Right forelimb (tissue), 1 donor: ENCODE data around the gene MAD1L1.

Experiments
- DNase-seq: peaks from one replicate; pipeline ENCODE4 v3.0.0-alpha.2; 2018

The MAD1L1 gene

DNA sequence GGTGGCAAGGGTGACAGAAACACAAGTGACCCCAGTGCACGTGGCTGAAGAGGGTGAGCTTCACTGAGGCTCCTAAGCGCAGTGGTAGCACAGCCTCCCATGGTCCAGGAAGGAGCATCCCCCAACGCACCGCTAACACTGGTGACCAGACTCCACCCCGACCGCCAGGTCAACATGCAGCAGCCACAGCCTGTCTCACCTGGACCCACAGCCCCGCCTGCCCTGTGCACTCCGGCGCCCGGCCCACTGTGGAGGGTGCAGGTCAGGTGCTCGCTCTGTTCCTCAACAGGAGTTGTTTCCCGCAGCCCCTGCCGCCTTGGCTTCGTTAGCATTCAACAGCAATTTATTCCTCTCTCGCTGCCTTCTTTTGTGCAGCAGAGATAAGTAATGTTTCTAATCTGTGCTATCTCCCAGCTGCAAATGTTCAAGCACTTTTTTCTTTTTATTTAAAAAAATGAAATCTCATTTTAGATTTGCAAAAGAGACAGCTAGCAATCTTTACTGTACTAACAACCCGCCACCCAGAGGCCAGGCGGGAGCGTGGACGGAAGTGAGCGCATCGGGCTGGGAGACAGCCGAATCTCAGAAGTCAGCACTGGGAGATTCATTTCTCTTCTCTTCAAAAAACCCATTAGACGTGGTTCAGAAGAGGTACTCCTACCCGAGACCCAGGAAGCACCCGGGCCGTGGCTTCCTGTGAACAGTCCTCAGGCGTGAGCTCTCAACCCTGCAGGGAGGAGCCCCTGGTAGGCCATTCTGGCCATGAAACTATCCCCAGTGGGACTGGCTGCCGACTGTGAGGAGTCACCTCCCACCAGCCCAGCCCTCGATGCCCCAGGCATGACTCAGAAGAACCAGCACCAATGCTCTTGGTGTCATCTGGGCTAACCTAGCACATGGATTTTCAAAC lies 133.4 kb downstream of the MAD1L1 start:
- no peak for DNase-seq

GRCh38 chr7:2098496-2098895 lies 134.2 kb downstream of the MAD1L1 start:
- no peak for DNase-seq

DNA sequence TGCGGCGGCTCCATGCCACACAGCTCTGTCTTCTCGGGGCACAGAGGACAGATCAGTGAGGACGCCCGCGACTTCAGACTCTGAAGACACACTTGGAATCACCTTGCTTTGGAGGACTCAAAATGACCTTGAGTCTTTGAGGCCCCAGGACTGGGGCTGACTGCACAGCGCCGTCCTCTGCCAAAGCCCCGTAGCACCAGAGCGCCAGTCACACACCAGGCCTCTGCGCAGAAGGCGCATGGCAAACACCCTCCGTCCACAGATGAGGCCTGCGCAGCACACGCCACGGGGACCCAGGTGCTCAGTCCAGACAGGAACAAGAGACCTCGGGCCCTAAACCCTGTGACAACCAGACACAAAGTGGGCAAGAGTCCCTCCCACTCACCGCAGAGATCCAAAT lies 134.7 kb downstream of the MAD1L1 start:
- DNase-seq, result no peak

- no peak for DNase-seq
Observed at GRCh38 chr7:2097492-2097891, 135.3 kb downstream of the MAD1L1 start.

- no peak for DNase-seq
Observed at GRCh38 chr7:2096692-2097387, 135.9 kb downstream of the MAD1L1 start.

- no peak for DNase-seq
Observed at GRCh38 chr7:2095436-2095835, 137.3 kb downstream of the MAD1L1 start.

GRCh38 chr7:2094454-2095045 lies 138.2 kb downstream of the MAD1L1 start:
- DNase-seq, result no peak

DNA sequence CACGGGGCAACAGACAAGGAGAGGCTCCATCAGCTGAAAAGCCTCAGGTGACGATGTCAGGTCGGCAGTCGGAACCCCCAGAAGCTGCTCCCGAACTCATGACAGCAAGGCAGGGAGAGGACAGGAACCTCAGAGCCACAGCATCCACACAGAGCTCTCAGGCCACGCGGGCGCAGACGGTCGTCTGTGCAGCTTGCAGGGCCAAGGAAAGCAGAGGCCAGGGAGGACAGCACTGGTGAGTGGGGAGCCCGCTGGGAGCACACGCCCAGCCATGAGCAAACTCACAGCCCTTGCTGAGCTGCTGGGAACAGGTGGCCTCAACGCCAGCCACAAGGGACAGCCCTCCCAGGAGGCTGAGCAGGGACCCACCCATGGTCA lies 138.9 kb downstream of the MAD1L1 start:
- no peak for DNase-seq

GRCh38 chr7:2093215-2093842 lies 139.4 kb downstream of the MAD1L1 start:
- DNase-seq, result no peak

- no peak for DNase-seq
Observed at GRCh38 chr7:2092279-2092678, 140.5 kb downstream of the MAD1L1 start.

DNA sequence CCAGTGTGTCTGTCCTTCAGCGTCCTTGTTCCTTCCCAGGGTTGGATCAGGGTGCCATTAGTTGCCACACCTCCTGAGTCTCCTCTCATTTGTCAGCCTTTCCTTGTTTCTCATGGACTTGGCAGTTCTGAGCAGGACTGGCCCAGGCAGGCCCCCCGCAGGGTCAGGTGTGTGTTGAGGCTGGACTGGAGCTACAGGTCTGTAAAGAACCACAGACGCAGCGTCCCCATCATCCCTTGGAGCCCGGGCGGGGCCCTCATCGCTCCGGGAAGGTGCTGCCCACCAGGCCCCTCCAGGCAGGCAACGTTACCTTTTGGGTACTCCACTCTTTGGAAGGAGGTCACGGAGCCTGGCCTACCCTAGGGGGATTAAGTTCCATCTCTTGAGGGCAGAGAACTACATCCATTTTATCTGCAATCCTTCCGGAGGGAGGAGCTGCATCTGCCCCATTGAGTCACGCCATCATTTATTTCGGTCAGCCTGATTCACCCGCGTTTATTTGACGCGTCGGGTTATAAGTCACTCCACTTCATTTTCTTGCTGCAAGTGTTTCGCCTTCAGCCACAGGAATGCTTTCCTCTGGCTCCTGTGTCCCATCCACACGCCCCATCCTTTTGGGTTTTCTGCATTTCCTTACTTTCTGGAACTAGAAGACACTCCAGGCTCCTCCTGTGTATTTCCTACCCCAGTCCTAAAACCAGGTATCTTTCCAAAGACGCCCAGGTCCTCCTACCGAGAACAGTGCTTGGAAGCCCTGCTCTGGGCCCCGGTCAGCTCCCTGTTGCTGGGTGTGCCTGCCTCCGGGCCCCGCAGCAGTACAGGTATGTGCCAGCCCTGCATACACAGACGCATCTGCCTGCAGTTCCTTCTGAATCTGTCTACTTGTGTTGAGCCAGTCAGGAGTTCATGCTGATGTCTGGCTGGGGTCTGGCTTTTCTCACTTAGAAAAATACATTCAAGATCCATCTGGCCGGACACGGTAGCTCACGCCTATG lies 141.9 kb downstream of the MAD1L1 start:
- DNase-seq, result no peak

DNA sequence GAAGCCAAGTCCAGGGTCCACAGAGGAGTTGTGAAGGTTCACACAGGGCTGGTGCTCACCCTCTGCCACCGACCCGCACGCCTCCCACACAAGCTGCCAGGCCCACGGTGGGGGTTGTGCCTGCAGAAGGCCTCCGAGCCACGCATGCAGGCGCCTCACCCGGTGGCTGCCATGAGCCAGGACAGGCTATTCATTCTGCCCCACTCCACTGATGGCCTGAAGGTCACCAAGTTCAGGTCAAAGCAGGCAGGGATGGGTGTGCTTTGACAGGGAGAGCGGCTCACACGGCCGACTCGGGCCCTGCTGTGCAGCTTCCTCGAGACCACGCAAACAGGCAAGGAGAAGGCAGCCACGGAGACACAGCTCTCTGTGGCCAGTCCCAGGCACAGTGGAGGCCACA lies 143.9 kb downstream of the MAD1L1 start:
- no peak for DNase-seq

DNA sequence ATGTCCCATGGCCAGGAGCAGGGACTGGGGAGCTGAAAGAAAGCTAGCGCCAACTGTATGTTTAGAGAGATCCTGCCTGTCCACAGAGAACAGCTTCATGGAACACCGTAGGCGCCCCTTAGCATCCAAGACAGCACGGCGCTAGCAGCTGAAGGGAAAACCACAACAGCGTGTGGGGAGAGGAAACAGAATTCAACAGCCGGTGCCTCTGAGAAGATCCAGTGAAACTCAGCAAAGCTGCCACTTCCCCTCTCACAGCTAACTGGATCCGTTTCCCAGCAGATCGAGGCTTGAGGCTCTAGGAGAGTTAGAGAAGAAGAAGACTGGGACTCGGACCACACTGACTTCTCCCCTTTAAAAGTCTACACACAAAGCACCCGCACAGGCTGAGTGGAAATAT lies 145.0 kb downstream of the MAD1L1 start:
- no peak for DNase-seq

- DNase-seq, result no peak
Observed at GRCh38 chr7:2086229-2086628, 146.5 kb downstream of the MAD1L1 start.

- DNase-seq, result no peak
Observed at GRCh38 chr7:2085804-2086203, 146.9 kb downstream of the MAD1L1 start.

DNA sequence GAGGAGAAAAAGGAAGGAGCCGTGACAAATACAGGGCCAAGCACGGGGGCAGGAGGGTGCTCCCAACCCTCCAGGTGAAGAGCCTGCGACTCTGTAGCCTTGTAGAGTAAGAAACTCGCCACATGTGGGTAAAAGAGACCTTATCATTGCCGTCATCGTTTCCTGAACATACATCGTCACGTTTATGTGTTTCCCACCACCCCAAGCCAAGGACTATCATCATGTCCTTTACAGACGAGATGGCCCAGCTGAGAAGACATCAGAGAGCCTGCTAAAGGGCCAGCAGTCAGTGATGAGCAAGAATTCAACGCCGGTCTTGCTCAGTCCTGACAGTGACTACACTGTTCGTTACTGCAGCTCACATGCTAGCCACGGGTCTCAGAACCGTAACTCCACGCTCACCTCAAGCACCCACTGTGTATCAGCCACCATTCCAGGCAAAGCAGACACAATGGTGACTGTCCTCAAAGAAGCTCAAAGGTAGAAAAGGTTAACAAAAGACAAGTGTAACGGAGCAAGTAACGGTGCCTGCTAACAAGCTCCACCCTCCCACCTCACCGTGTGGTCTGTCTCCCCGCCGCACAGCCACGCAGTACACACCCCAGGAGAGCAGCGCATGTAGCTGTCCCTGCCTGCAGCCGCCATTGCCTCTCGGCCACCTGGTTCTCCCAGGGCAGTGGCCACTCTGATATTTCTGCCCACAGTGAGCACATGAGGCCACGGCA lies 147.8 kb downstream of the MAD1L1 start:
- no peak for DNase-seq

DNA sequence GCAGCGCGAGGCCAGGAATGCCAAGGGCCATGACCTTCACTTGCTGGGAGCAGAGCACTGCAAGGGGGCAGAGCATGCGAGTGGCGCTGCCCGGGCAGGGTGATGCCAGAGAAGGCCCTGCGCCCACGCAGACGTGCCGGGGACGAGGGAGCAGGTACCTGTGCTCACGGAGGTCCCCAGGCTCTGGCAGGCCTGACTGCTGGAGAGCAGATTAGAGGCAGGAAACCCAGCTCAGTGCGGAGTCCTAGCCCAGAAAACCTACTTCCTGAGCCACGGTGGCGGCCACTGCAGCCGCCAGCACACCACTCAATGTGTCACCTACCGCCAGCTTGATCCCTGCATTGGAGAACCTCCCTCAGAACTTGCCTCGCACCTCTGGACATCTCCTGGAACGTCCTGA lies 148.4 kb downstream of the MAD1L1 start:
- DNase-seq, result no peak

DNA sequence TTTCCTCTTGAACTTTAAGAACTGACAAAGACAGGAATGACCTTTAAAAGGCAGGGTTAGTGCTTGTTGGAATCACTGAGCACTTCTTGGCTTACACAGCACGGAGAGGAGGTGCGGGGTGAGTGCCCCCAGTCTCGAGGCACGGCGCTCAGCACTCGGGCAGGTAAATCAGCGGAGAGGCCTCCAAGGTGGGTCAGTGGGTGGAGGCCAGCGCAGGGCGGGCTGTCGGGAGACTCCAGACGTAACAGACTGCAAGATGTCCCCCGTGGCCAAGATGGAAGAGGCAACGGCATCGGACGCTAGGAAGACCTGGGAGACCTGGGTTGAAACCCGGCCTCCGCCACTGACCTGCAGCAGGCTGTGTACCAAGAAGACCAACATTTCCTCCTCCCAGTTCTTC lies 149.4 kb downstream of the MAD1L1 start:
- no peak for DNase-seq

DNA sequence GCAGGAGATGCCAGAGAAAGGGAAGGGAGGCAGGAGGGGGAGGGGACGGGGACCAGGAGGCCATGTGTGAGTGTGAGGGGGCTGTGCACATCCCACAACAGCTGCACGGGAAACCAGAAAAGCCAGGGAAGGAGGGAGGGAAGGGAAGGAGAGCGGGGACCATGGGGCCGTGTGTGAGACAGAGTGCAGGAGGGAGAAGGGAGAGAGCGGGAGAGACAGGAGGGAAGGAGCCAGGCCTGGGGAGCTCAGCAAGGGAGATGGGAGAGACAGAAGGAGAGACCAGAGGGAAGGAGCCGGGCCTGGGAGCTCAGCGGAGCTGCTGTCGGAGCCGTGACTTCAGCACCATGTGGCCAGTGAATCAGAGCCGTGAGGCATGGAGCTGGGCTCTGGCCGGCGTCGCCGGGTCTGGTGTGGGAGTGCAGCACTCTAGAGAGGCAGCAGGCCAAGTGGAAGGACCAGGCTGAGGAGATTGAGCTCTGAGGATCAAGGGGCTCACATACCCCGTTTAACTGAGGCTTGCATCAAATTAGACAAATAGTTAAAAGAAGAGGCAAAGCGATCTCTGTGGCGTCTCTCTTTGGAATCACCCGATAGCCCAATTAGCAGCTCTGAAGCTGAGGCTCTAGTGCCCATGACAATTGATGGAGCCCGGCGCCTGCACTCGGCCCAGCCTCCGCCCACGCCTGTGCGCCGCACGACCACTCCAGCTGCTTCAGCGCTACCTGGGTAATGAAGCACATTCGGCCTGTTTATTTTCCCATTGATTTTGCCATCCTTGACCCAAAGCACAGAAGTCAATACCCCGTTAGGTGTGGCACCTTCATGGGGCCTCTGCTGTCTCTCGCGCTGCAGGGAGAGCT lies 150.4 kb downstream of the MAD1L1 start:
- peak; percentile 70 for DNase-seq

- DNase-seq, result no peak
Observed at GRCh38 chr7:2081526-2082135, 151.1 kb downstream of the MAD1L1 start.
